Measurements from ENCODE around the gene HGF. TPM values are rescaled to one million over a fixed set of nuclear protein-coding genes. Genes with fewer than 3 reads are reported as not detected.
"Not testable (repeated sequence)": the region's sequence is repeated elsewhere in the genome, so short reads cannot be mapped to it uniquely, and the experiment has no call there.

Gene HGF
- total RNA-seq, 4 donors from 2014 or later = 4.7 to 13.6 (median 8.5) TPM

GRCh38 chr7:81810476-81811155, 40.8 kb upstream of the HGF start:
- H3K27ac ChIP-seq = no peak overlapping the region
- no peaks in the 10 kb centered on the region for H3K4me1 ChIP-seq
- 40 to 53% methylated on average over 5 to 6 of the region's 6 CpGs for WGBS, 2 donors (ENCODE audit: low coverage in 1 of 2)
- ATAC-seq = peak; percentile 71
- H3K36me3 ChIP-seq = no peaks in the 10 kb centered on the region
- no peaks in the 10 kb centered on the region for H3K9me3 ChIP-seq
- TF ChIP-seq EP300 (IDR thresholded peaks at IDR 0.05) = no peak
- no peak for TF ChIP-seq POLR2A (IDR thresholded peaks at IDR 0.05)
- TF ChIP-seq, protein P1, sequence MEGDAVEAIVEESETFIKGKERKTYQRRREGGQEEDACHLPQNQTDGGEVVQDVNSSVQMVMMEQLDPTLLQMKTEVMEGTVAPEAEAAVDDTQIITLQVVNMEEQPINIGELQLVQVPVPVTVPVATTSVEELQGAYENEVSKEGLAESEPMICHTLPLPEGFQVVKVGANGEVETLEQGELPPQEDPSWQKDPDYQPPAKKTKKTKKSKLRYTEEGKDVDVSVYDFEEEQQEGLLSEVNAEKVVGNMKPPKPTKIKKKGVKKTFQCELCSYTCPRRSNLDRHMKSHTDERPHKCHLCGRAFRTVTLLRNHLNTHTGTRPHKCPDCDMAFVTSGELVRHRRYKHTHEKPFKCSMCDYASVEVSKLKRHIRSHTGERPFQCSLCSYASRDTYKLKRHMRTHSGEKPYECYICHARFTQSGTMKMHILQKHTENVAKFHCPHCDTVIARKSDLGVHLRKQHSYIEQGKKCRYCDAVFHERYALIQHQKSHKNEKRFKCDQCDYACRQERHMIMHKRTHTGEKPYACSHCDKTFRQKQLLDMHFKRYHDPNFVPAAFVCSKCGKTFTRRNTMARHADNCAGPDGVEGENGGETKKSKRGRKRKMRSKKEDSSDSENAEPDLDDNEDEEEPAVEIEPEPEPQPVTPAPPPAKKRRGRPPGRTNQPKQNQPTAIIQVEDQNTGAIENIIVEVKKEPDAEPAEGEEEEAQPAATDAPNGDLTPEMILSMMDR (IDR thresholded peaks at IDR 0.05) = no peak
- TF ChIP-seq POLR2AphosphoS5 (IDR thresholded peaks at IDR 0.05) = no peak
- H3K4me3 ChIP-seq = no peak overlapping the region
- no peaks in the 10 kb centered on the region for H3K27me3 ChIP-seq

DNA sequence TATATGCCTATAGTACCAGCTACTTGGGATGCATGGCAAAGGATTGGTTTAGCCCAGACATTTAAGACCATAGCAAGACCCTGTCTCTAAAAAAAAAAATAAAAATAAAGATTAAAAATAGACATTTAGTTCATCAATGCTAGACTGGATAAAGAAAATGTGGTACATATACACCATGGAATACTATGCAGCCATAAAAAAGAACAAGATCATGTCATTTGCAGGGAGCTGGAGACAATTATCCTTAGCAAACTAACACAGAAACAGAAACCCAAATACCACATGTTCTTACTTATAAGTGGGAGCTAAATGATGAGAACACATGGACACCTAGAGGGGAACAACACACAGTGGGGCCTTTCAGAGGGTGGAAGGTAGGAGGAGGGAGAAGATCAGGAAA, 38.5 kb upstream of the HGF start:
- not testable (repeated sequence) for ATAC-seq, H3K27me3 ChIP-seq, H3K36me3 ChIP-seq, H3K27ac ChIP-seq, H3K4me3 ChIP-seq, H3K4me1 ChIP-seq, H3K9me3 ChIP-seq

GRCh38 chr7:81803267-81803666, 33.4 kb upstream of the HGF start:
- ATAC-seq = no peak
- Histone ChIP-seq H3K36me3 (no peaks in the 10 kb centered on the region), H3K27me3 (no peaks in the 10 kb centered on the region), H3K4me1 (no peaks in the 10 kb centered on the region), H3K4me3 (no peak overlapping the region), H3K27ac (no peak overlapping the region), H3K9me3 (no peaks in the 10 kb centered on the region)
- TF ChIP-seq POLR2A (IDR thresholded peaks at IDR 0.05) (no peak), POLR2AphosphoS5 (IDR thresholded peaks at IDR 0.05) (no peak), EP300 (IDR thresholded peaks at IDR 0.05) (no peak)
- TF ChIP-seq, protein P1 (IDR thresholded peaks at IDR 0.05) = no peak
- 43 to 49% methylated on average over 5 of the region's 5 CpGs for WGBS, 2 donors (ENCODE audit: low coverage in 1 of 2)

DNA sequence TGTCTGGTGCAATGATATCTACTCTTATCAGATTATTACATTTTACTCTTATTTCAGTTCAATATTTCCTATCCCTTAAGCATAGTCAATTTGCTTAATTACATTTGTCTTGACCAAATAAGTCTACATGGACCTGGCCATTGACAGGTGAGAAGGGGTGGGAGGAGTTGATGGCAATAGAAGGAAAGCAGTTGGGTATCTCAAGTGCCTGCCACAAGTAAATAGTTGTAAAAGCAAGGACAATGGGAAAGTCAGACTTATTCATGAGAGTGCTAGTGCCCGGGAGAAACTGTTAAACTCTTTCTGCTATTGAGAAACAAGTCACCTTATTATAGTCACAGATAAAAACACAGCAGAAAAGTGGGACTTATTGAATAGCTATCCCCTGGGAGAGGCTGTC, 32.4 kb upstream of the HGF start:
- ATAC-seq = no peak

GRCh38 chr7:81801532-81801931, 31.7 kb upstream of the HGF start:
- no peak overlapping the region for H3K27ac ChIP-seq
- no peaks in the 10 kb centered on the region for H3K36me3 ChIP-seq
- no peaks in the 10 kb centered on the region for H3K4me1 ChIP-seq
- no peaks in the 10 kb centered on the region for H3K9me3 ChIP-seq
- TF ChIP-seq POLR2AphosphoS5 (IDR thresholded peaks at IDR 0.05) (no peak), POLR2A (IDR thresholded peaks at IDR 0.05) (no peak), EP300 (IDR thresholded peaks at IDR 0.05) (no peak)
- TF ChIP-seq, protein P1 (IDR thresholded peaks at IDR 0.05) = no peak
- ATAC-seq = no peak
- 97 to 100% methylated on average over 1 to 5 of the region's 5 CpGs for WGBS, 2 donors (ENCODE audit: low coverage in 1 of 2)
- no peak overlapping the region for H3K4me3 ChIP-seq
- H3K27me3 ChIP-seq = no peaks in the 10 kb centered on the region

More for the DNA sequence above, 32.4 kb upstream of the HGF start:
- H3K27ac ChIP-seq = no peak overlapping the region
- H3K4me1 ChIP-seq = no peaks in the 10 kb centered on the region
- 36 to 60% methylated on average over 1 of the region's 1 CpG for WGBS, 2 donors (ENCODE audit: low coverage in 1 of 2)
- H3K27me3 ChIP-seq = no peaks in the 10 kb centered on the region
- no peak for TF ChIP-seq POLR2AphosphoS5 (IDR thresholded peaks at IDR 0.05)
- TF ChIP-seq EP300 (IDR thresholded peaks at IDR 0.05) = no peak
- TF ChIP-seq, protein P1 (IDR thresholded peaks at IDR 0.05) = no peak
- no peak for TF ChIP-seq POLR2A (IDR thresholded peaks at IDR 0.05)
- no peak overlapping the region for H3K4me3 ChIP-seq
- no peaks in the 10 kb centered on the region for H3K9me3 ChIP-seq
- H3K36me3 ChIP-seq = no peaks in the 10 kb centered on the region

All from gastroesophageal sphincter (tissue), 4 donors.